NCI-H526 (cell line): ENCODE results near the gene TMEM127.
"Not testable (repeated sequence)": the region's sequence is repeated elsewhere in the genome, so short reads cannot be mapped to it uniquely, and the experiment has no call there.

ENCODE experiments used
- DNase-seq, 2 experiments: peaks; one replicate each; lab custom pipeline; 2025; lab: John Stamatoyannopoulos, UW

The TMEM127 gene

GRCh38 chr2:96241227-96241626, 24.6 kb downstream of the TMEM127 start:
- DNase-seq = peak in 1 of 2 experiments; percentile 5

DNA sequence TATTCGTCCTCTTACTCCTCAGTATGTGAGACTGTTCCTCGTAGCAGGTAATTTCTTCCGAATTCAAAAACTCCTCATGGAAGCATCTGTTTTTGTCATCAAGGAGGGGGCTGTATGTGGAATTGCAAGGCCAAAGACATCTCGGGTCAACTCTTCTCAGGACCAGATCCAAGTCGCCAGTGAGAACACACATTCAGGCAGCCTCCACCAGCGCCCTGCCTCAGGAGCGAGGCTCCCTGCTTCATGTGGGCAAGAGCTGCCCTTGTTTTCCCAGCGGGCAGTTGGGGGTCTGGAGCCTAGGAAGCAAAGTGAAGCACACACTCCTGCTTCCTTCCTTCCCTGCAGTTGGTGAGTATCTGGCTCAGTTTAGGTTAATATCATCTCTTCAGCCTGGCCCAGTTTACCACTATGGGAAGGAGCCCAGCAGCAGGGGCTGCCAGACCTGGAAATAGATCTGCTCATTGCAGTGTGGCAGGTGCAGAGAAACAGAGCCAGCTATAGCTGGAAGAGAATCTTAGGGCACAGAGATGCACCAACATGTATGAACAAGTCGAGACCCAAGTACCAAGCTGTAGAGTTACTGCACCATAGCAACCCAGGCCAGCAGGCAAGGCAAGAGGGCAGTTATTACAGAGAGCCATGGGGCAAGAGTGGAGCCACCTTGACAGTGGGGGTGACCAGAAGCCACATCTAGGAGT, 25.3 kb downstream of the TMEM127 start:
- DNase-seq = no peak

DNA sequence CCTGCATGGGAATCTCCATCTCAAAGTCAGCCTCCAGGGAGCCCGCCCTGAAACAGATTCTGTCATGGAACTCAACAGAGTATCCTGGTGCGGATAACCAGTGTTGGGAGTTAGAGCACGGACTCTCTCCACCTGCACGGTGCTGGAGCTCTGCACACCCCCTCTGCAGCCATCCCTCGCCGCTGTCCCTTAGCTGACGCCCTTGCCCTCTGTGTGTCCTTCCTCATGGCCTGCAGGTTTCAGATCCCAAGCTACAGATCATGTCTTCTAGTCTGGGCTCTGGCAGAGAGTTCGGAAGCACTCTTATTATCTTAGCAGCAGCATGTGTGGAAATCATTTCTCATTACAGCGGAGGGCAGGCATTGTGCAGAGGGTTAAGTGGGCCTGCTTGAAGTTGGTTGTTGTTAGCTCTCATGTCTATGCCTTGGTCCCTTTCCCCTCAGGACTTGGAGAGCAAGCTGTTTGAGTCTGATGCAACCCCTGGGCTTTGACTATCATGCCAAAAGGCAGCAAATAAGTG, 26.0 kb downstream of the TMEM127 start:
- DNase-seq = no peak

DNA sequence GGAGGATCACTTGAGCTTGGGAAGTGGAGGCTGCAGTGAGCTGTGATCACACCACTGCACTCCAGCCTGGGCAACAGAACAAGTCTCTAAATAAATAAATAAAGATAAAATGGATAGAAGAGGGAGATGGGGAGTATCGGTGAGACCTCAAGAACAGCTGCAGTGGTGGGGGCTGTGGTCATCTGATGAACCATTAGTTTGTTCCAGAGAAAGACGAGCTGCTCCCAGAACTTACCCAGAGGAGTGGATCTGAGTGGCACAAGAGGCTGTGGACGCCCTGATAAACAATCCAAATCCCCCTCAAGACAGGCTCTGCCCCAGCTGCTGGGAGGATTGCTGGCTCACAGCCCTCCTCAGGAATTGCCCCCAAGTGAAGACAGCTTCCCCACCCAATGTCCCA, 26.7 kb downstream of the TMEM127 start:
- DNase-seq = no peak

- no peak for DNase-seq
Observed at GRCh38 chr2:96238266-96238665, 27.5 kb downstream of the TMEM127 start.

GRCh38 chr2:96236882-96237281, 28.9 kb downstream of the TMEM127 start:
- DNase-seq = no peak

- no peak for DNase-seq
Observed at GRCh38 chr2:96233880-96234316, 31.9 kb downstream of the TMEM127 start.

DNA sequence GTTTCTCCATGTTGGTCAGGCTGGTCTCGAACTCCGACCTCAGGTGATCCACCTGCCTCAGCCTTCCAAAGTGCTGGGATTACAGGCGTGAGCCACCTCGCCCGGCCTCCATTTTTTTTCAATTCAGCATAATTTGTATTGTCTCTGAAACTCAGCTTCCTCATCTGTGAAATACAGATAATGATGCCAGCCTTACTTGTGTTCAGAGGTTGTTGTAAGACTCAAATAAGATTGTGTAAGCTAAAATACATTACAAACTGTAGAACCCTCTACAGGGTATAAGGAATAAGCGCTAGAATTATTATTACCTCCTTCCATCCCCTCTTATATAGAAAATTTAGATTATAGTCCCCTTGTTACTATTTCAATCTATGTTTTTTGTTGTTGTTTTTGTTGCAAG, 32.4 kb downstream of the TMEM127 start:
- no peak for DNase-seq

- no peak for DNase-seq
Observed at GRCh38 chr2:96231316-96231715, 34.5 kb downstream of the TMEM127 start.

DNA sequence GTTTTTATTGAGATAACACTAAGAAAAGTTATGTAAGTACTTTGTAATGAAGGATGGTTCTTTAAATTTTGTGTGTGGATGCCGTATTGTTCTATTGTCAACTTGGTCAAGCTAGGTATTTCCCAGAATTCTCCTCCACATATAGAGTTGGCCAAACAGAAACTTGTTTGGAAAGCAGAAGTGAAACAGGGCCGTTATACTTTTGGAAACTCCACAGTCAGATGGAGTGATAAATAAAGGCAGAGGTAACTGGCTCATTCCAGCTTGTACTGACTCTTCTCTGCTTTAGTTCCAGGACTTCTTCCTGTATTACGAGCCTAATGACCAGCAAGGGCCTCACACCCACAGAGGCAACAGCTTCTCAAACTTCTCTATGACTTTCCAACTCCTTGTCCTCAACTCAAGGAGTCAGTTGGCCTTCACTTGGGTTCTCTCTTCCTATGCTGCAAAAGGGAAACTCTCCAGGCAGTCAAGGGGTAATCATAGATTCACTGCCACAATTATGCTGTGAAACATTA, 40.7 kb downstream of the TMEM127 start:
- no peak for DNase-seq

DNA sequence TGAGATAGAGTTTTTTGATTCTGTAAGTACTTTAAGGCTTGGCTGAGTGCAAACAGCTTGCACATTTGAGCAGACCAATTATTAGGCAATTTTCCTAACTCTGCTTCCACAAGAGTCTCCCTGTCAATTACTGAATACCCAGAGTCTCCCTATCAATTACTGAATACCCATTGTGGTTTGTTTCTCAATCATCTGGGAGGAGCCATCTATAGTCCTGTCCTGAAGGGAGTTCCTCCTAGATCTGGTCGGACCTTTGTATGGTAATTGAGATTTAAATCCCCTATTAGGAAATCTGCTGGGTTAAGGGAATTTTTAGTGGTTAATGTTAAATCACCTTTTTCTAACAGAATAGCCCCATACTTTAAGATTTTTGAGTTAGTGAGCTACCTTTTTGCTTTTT, 44.7 kb downstream of the TMEM127 start:
- not testable (repeated sequence) for DNase-seq

DNA sequence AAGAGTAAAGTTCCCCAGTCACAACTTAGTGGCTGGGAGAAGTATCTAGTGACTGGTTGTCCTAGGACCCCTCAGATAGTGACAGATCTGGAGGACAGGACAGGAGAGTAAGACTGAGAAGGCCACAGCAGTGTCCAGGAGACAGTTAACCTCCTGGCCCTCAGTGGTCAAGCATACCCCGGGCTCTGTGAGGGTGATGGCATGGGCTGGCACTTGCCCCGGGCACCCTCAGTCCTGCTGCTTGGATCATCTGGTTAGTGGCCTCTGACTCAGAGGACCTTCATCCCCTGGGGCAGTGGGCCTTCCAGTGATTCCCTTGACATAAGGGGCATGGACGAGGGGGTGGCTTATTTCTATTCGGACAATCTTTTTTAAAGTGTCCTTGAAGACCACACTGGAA, 45.8 kb downstream of the TMEM127 start:
- DNase-seq = not testable (repeated sequence)

- DNase-seq = no peak
Observed at GRCh38 chr2:96218508-96219131, 47.2 kb downstream of the TMEM127 start.

DNA sequence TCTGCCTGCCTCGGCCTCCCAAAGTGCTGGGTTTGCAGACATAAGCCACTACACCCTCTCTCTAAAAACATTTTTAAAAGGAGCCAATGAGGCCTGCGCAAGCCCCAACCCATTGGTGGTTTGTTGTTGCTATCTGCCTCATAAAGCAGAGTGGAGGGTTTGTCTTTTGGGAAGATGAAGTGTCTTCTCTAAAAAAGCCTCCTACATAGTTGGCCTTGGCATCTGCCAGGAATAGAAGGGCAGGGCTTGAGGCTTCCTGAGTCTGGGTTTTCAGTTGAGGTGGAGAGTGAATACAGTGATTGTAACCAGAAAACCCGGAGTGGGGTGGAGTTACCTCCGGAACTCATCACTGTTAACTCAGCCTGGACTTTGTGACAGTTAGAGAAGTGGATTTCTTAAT, 51.2 kb downstream of the TMEM127 start:
- DNase-seq = no peak

- DNase-seq = no peak
Observed at GRCh38 chr2:96213379-96213778, 52.4 kb downstream of the TMEM127 start.

DNA sequence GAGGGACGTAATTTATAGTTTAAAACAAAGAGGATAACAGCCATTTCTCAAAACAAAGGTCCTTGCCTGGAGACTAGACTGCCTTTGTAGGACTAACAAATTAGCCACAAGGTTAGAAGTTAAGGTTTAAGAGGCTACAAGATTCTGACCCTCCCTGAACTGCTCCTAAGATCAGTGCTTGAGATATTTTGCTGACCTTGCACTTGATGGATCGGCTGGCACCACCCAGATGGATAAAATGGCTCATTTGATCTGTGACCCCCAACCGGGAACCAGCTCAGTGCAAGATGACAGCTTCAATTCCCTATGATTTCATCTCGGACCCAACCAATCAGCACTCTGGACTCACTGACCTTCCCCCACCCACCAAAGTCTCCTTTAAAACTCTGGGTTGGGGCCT, 53.5 kb downstream of the TMEM127 start:
- no peak for DNase-seq

DNA sequence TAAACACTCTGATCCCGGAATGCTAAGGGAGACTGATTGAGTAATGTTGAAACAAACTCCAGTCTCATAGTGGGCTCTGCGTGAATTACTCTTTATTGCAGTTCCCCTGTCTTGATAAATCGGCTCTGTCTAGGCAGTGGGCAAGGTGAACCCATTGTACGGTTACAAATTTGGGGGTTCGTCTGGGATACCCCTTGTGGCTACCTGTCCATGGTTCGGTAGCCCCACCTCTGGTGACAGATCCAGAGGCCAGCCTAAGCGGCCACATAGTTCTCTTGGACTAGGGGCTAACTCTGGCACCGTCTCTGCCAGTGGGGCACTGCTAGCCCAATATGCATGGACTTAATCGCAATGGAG, 56.1 kb downstream of the TMEM127 start:
- no peak for DNase-seq

GRCh38 chr2:96209011-96209728, 56.6 kb downstream of the TMEM127 start:
- DNase-seq = no peak

- DNase-seq = peak; percentile 95 to 99
Observed at GRCh38 chr2:96208143-96209010, 57.4 kb downstream of the TMEM127 start, which contains the start of gene STARD7. TSS of gene STARD7 (minus strand) at chr2:96208827. CDS start at chr2:96208434, 393 bp downstream.

GRCh38 chr2:96207774-96208142, 58.0 kb downstream of the TMEM127 start:
- no peak for DNase-seq

DNA sequence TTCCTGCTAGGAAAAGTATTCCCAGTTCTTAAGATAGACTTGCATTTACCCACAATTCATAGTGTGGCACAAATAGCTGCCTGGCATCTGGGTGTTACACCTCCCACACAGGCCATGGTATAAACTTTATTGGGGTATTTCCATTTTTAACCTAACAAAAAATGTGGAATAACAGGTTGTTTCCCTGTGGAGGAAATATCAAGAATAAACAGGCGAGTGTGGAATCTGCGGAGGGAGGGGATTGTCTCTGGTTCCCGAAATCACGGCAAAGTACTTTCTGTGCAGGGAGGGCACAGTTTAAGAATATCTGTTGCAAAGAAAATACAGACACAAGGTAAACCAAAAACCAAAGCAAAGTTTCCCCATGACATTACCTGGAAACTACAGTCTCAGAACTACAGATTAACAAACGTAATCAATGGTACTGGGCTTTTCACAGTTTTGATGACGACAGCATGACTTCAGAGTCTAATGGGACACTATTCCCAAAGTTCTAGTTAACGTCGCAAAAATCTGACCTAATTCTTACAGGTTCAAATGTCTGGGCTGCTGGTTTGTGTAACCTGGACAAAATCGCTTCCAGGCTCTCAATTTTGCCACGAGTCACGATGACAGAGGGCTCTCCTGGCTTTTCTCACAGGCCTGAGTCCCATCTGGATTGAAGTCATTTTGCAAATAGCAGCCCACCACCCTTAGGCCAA, 58.6 kb downstream of the TMEM127 start:
- no peak for DNase-seq
